LNCaP clone FGC (cell line): Measurements from ENCODE around the gene KCNK6.
"Not testable (repeated sequence)": the region's sequence is repeated elsewhere in the genome, so short reads cannot be mapped to it uniquely, and the experiment has no call there.

ENCODE experiments used
- DNase-seq: peaks from one replicate; pipeline ENCODE4 v3.0.0-alpha.2; 2011; ENCODE audit warnings: low read depth
- H3K4me3 ChIP-seq: 2 replicates; pipeline ENCODE4 v1.5.1; 2011; ENCODE audit warnings: mild to moderate bottlenecking, low read depth, low read length, control low read depth
- CTCF ChIP-seq: IDR thresholded peaks from 2 replicates; pipeline ENCODE4 v1.5.1; 2012; ENCODE audit warnings: mild to moderate bottlenecking; ENCODE audit not compliant: control insufficient read depth, insufficient read depth; ENCODE audit errors: extremely low read depth

KCNK6 gene

GRCh38 chr19:38362076-38362945 is 42.7 kb downstream of the KCNK6 start:
- H3K4me3 ChIP-seq, result peak overlapping the region; percentile 62
- peak; percentile 48 for DNase-seq
- no peak for TF ChIP-seq CTCF

GRCh38 chr19:38362946-38363688 is 43.5 kb downstream of the KCNK6 start:
- DNase-seq, result not testable (repeated sequence)
- peak overlapping the region; percentile 62 for H3K4me3 ChIP-seq

- no peak for DNase-seq
- no peak for TF ChIP-seq CTCF
- no peak overlapping the region for H3K4me3 ChIP-seq
Observed at GRCh38 chr19:38367041-38367440, 47.4 kb downstream of the KCNK6 start.

- TF ChIP-seq CTCF, result no peak
- H3K4me3 ChIP-seq, result no peak overlapping the region
- no peak for DNase-seq
Observed at GRCh38 chr19:38369584-38369983, 49.9 kb downstream of the KCNK6 start.

GRCh38 chr19:38370299-38370698 is 50.7 kb downstream of the KCNK6 start:
- no peak for DNase-seq
- TF ChIP-seq CTCF, result no peak
- no peak overlapping the region for H3K4me3 ChIP-seq

GRCh38 chr19:38371081-38371480 is 51.4 kb downstream of the KCNK6 start:
- DNase-seq, result no peak
- H3K4me3 ChIP-seq, result no peak overlapping the region
- no peak for TF ChIP-seq CTCF

GRCh38 chr19:38373907-38374331 is 54.3 kb downstream of the KCNK6 start:
- H3K4me3 ChIP-seq, result peak overlapping the region; percentile 99
- no peak for DNase-seq
- TF ChIP-seq CTCF, result no peak
